Nasal cavity respiratory epithelium epithelial cell of viscerocranial mucosa (primary cell): ENCODE results near the gene PARD6A. TPM values are rescaled to one million over a fixed set of nuclear protein-coding genes. Genes with fewer than 3 reads are reported as not detected.

Experiments used
- total RNA-seq: library from RNA; depleted of rRNA; stranded (reverse); fragments of >200 nt; gene quantifications from 2 replicates; pipeline ENCODE4 v1.2.3, GENCODE V29; 2014

Gene PARD6A
- total RNA-seq: 0.57 and 5.8 TPM in 2 replicates

GRCh38 chr16:67660564-67661028 is at the start of gene PARD6A:
TSS of gene PARD6A (plus strand) at chr16:67660960. CDS start at chr16:67661039, 79 bp downstream.

GRCh38 chr16:67659675-67660563 is 841 bp upstream of the PARD6A start, which contains the start of gene ACD:
TSS of gene ACD (minus strand) at chr16:67660260. CDS start at chr16:67660220, 40 bp downstream.

GRCh38 chr16:67666559-67667452 is 6.0 kb downstream of the PARD6A start, which contains the start of the genes C16orf86 and ENKD1:
TSS of gene C16orf86 (plus strand) at chr16:67666814. CDS start at chr16:67666971, 157 bp downstream.
TSS of gene ENKD1 (minus strand) at chr16:67666750. CDS start at chr16:67666442, 308 bp downstream.

Other genes with a start within 250 kb of the PARD6A start
- gene ZDHHC1, start 244.5 kb upstream of the PARD6A start, total RNA-seq: 1.4 and 5.3 TPM in 2 replicates
- gene HSD11B2, start 229.8 kb upstream of the PARD6A start, total RNA-seq: 1.4 and 4.6 TPM in 2 replicates
- 62.2 and 109 TPM in 2 replicates for gene ATP6V0D1, start 179.8 kb upstream of the PARD6A start, total RNA-seq
- not detected in 2 replicates for gene AGRP, start 177.4 kb upstream of the PARD6A start, total RNA-seq
- gene RIPOR1, start 132.1 kb upstream of the PARD6A start, total RNA-seq: 13.0 and 46.4 TPM in 2 replicates
- 33.5 and 36.4 TPM in 2 replicates for gene CTCF, start 98.4 kb upstream of the PARD6A start, total RNA-seq
- under 0.01 and 0.07 TPM in 2 replicates for gene CARMIL2, start 15.8 kb upstream of the PARD6A start, total RNA-seq
- 10.3 and 13.8 TPM in 2 replicates for gene ACD, start 700 bp upstream of the PARD6A start, total RNA-seq
- 13.2 and 17.4 TPM in 2 replicates for gene ENKD1, start 5.8 kb downstream of the PARD6A start, total RNA-seq
- 0.34 and 0.85 TPM in 2 replicates for gene C16orf86, start 5.9 kb downstream of the PARD6A start, total RNA-seq
- 15.4 and 23.6 TPM in 2 replicates for gene GFOD2, start 58.4 kb downstream of the PARD6A start, total RNA-seq
- 3.8 and 9.8 TPM in 2 replicates for gene RANBP10, start 145.6 kb downstream of the PARD6A start, total RNA-seq
- 0.50 TPM in 1 of 2 replicates, not detected in the other for gene TSNAXIP1, start 145.9 kb downstream of the PARD6A start, total RNA-seq
- gene THAP11, start 181.4 kb downstream of the PARD6A start, total RNA-seq: 29.0 and 34.7 TPM in 2 replicates
- gene NUTF2, start 186.0 kb downstream of the PARD6A start, total RNA-seq: 140 and 141 TPM in 2 replicates
- 10.3 and 16.2 TPM in 2 replicates for gene CENPT, start 186.7 kb downstream of the PARD6A start, total RNA-seq
- gene EDC4, start 212.1 kb downstream of the PARD6A start, total RNA-seq: 36.6 and 71.5 TPM in 2 replicates
- gene NRN1L, start 223.9 kb downstream of the PARD6A start, total RNA-seq: 0.21 and 0.34 TPM in 2 replicates
- gene PSKH1, start 232.3 kb downstream of the PARD6A start, total RNA-seq: 9.6 and 28.2 TPM in 2 replicates